Measurements from ENCODE around the gene ATP6V1A.

Gene ATP6V1A

GRCh38 chr3:113747283-113748046 is 630 bp downstream of the ATP6V1A start:
- no peaks in the 10 kb centered on the region for H3K9me3 ChIP-seq (ENCODE audit: control insufficient read depth, low read length)
- peak; percentile 48 for DNase-seq (ENCODE audit: low read depth)
- H3K36me3 ChIP-seq (ENCODE audit: control insufficient read depth, insufficient read depth, low read length, severe bottlenecking), result no peaks in the 10 kb centered on the region
- H3K4me3 ChIP-seq (ENCODE audit: low read length), result peak overlapping the region; percentile 92
- H3K4me1 ChIP-seq (ENCODE audit: control insufficient read depth, insufficient read depth, low read length), result peaks cover 48% of the 10 kb centered on the region
- peak overlapping the region; percentile 94 for H3K9ac ChIP-seq (ENCODE audit: low read length)
- no peaks in the 10 kb centered on the region for H3K27me3 ChIP-seq (replicated peaks; ENCODE audit: control insufficient read depth, insufficient read depth, low read length)

GRCh38 chr3:113751141-113751540 is 4.3 kb downstream of the ATP6V1A start:
- Histone ChIP-seq H3K27me3 (replicated peaks; ENCODE audit: control insufficient read depth, insufficient read depth, low read length) (no peaks in the 10 kb centered on the region), H3K36me3 (ENCODE audit: control insufficient read depth, insufficient read depth, low read length, severe bottlenecking) (no peaks in the 10 kb centered on the region), H3K9me3 (ENCODE audit: control insufficient read depth, low read length) (no peaks in the 10 kb centered on the region), H3K4me3 (ENCODE audit: low read length) (no peak overlapping the region), H3K9ac (ENCODE audit: low read length) (no peak overlapping the region), H3K4me1 (ENCODE audit: control insufficient read depth, insufficient read depth, low read length) (peaks cover 54% of the 10 kb centered on the region)
- no peak for DNase-seq (ENCODE audit: low read depth)

GRCh38 chr3:113753376-113753985 is 6.6 kb downstream of the ATP6V1A start:
- Histone ChIP-seq H3K9me3 (ENCODE audit: control insufficient read depth, low read length) (peaks cover 4% of the 10 kb centered on the region), H3K27me3 (replicated peaks; ENCODE audit: control insufficient read depth, insufficient read depth, low read length) (no peaks in the 10 kb centered on the region), H3K9ac (ENCODE audit: low read length) (no peak overlapping the region), H3K36me3 (ENCODE audit: control insufficient read depth, insufficient read depth, low read length, severe bottlenecking) (peaks cover 11% of the 10 kb centered on the region), H3K4me1 (ENCODE audit: control insufficient read depth, insufficient read depth, low read length) (peaks cover 48% of the 10 kb centered on the region), H3K4me3 (ENCODE audit: low read length) (no peak overlapping the region)
- DNase-seq (ENCODE audit: low read depth), result no peak

DNA sequence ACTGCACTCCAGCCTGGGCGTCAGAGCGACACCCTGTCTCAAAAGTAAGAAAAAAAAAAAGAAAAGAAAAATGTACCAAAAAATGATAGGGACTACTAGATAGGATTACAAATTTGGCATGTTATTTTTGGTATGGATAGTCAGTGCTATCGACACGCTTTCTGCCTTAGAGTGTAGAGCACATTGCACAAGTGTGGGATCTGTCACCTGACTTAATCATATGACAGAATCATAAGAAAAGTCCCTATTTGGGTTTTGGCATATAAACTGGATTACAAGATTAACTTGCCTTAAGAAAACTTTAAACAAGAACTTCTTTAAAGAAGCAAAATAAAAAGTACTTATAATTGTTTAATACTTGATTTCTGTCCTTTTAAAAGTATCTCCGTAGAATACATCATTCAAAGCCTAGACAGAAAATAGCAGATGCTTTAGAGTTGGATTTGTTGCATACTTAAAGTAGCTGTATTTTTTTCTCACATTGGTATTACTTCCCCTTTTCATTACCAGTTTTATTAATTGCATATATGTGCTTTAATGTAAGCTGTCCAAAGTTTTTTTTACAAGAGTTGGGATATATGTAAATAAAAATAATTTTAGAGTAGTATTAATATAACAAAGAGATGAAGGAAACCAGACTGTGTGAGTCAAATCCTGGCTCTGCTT is 7.8 kb downstream of the ATP6V1A start:
- DNase-seq (ENCODE audit: low read depth), result no peak

DNA sequence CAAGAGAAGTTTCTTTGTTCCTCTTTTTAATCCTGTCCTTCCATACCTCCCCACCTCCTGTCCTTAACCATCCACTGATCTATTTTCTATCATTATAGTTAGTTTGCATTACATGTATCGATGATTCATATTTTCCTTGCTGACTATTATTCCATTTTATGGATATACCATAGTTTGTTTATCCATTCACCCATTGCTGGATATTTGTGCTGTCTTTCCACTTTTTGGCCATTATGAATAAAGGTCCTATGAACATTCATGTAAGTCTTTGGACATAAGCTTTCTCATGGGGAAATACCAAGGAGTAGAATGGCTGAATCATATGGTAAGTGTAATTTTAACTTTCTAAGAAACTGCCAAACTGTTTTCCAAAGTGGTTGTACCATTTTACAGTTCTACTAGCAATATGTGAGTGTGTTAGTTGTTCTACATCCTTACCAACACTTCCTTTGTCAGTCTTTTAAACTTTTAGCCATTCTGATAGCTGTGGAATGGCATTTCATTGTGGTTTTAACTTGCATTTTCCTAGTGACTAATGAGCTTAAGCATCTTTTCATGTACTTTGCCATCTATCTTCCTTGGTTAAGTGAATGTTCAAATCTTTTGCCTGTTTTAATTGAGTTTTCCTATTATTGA is 11.7 kb downstream of the ATP6V1A start:
- H3K4me3 ChIP-seq (ENCODE audit: low read length), result no peak overlapping the region
- H3K36me3 ChIP-seq (ENCODE audit: control insufficient read depth, insufficient read depth, low read length, severe bottlenecking), result peaks cover 11% of the 10 kb centered on the region
- H3K9me3 ChIP-seq (ENCODE audit: control insufficient read depth, low read length), result peaks cover 7% of the 10 kb centered on the region

More for the DNA sequence above, 7.8 kb downstream of the ATP6V1A start:
- Histone ChIP-seq H3K4me1 (ENCODE audit: control insufficient read depth, insufficient read depth, low read length) (peaks cover 37% of the 10 kb centered on the region), H3K27me3 (replicated peaks; ENCODE audit: control insufficient read depth, insufficient read depth, low read length) (no peaks in the 10 kb centered on the region), H3K9me3 (ENCODE audit: control insufficient read depth, low read length) (peaks cover 7% of the 10 kb centered on the region), H3K9ac (ENCODE audit: low read length) (peak overlapping the region; percentile 39), H3K4me3 (ENCODE audit: low read length) (no peak overlapping the region), H3K36me3 (ENCODE audit: control insufficient read depth, insufficient read depth, low read length, severe bottlenecking) (peaks cover 11% of the 10 kb centered on the region)

DNA sequence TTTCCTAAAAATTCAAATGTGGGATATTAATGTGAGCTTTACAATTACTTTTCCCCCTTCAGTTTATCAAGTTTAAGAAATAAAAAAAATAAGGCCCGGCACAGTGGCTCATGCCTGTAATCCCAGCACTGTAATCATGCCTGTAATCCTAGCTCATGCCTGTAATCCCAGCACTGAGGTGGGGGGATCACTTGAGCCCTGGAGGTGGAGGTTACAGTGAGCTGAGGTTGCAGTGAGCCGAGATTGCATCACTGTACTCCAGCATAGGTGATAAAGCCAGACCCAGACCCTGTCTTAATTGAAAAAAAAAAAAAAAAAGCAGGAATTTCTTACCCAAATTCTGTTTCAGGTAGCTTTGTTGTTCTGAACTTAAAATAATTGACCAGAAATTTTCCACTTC is 17.9 kb downstream of the ATP6V1A start:
- H3K36me3 ChIP-seq (ENCODE audit: control insufficient read depth, insufficient read depth, low read length, severe bottlenecking), result no peaks in the 10 kb centered on the region
- H3K9me3 ChIP-seq (ENCODE audit: control insufficient read depth, low read length), result no peaks in the 10 kb centered on the region
- peaks cover 15% of the 10 kb centered on the region for H3K4me1 ChIP-seq (ENCODE audit: control insufficient read depth, insufficient read depth, low read length)
- H3K27me3 ChIP-seq (replicated peaks; ENCODE audit: control insufficient read depth, insufficient read depth, low read length), result no peaks in the 10 kb centered on the region
- H3K9ac ChIP-seq (ENCODE audit: low read length), result no peak overlapping the region
- DNase-seq (ENCODE audit: low read depth), result no peak
- no peak overlapping the region for H3K4me3 ChIP-seq (ENCODE audit: low read length)

More for the DNA sequence above, 11.7 kb downstream of the ATP6V1A start:
- no peak for DNase-seq (ENCODE audit: low read depth)
- Histone ChIP-seq H3K27me3 (replicated peaks; ENCODE audit: control insufficient read depth, insufficient read depth, low read length) (no peaks in the 10 kb centered on the region), H3K4me1 (ENCODE audit: control insufficient read depth, insufficient read depth, low read length) (peaks cover 21% of the 10 kb centered on the region), H3K9ac (ENCODE audit: low read length) (no peak overlapping the region)

GRCh38 chr3:113769551-113769950 is 22.7 kb downstream of the ATP6V1A start:
- Histone ChIP-seq H3K9ac (ENCODE audit: low read length) (peak overlapping the region; percentile 46), H3K4me1 (ENCODE audit: control insufficient read depth, insufficient read depth, low read length) (peaks cover 21% of the 10 kb centered on the region), H3K36me3 (ENCODE audit: control insufficient read depth, insufficient read depth, low read length, severe bottlenecking) (no peaks in the 10 kb centered on the region), H3K27me3 (replicated peaks; ENCODE audit: control insufficient read depth, insufficient read depth, low read length) (no peaks in the 10 kb centered on the region), H3K9me3 (ENCODE audit: control insufficient read depth, low read length) (no peaks in the 10 kb centered on the region), H3K4me3 (ENCODE audit: low read length) (peak overlapping the region; percentile 44)
- DNase-seq (ENCODE audit: low read depth), result peak; percentile 76

DNA sequence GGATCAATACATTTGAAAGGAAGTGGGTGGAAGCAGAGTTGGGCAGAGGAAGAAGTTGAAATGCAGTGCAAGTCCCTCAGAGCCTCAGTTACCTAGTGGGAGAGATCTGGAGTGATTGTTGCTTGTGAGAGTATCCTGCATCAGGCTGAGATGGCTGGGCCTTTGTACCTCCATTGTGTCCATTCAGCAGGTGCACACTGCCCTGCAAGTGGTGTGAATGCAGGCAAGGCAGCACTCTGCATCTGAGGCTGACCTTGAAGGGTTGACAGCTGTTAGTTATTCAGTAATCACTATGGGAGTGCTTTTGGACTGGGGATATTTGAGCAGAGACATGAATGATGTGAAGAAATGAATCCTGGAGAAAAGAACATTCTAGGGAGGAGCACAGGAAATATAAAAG is 25.2 kb downstream of the ATP6V1A start:
- Histone ChIP-seq H3K27me3 (replicated peaks; ENCODE audit: control insufficient read depth, insufficient read depth, low read length) (no peaks in the 10 kb centered on the region), H3K4me3 (ENCODE audit: low read length) (no peak overlapping the region), H3K9ac (ENCODE audit: low read length) (no peak overlapping the region), H3K36me3 (ENCODE audit: control insufficient read depth, insufficient read depth, low read length, severe bottlenecking) (no peaks in the 10 kb centered on the region), H3K4me1 (ENCODE audit: control insufficient read depth, insufficient read depth, low read length) (peaks cover 21% of the 10 kb centered on the region), H3K9me3 (ENCODE audit: control insufficient read depth, low read length) (no peaks in the 10 kb centered on the region)
- DNase-seq (ENCODE audit: low read depth), result no peak

DNA sequence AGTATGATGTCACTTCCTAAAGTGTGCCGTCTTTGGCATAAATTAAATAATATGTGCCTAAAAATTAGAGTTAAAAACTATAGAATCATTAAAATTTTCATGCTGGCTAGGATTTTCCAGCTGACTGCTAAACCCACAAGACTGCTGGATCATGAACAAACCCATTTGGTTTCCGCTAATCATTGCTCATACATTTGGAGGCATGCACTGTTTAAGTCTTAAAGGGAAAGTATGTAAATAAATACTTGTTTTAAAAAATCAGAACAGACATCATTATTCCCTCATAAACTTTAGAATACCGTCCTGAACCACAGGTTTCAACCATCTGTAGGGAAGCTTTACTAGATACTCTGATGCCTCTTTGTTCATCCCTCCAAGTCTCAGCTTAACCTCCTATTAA is 26.5 kb downstream of the ATP6V1A start:
- H3K36me3 ChIP-seq (ENCODE audit: control insufficient read depth, insufficient read depth, low read length, severe bottlenecking), result no peaks in the 10 kb centered on the region
- H3K9me3 ChIP-seq (ENCODE audit: control insufficient read depth, low read length), result no peaks in the 10 kb centered on the region
- DNase-seq (ENCODE audit: low read depth), result peak; percentile 55
- H3K27me3 ChIP-seq (replicated peaks; ENCODE audit: control insufficient read depth, insufficient read depth, low read length), result no peaks in the 10 kb centered on the region
- H3K4me3 ChIP-seq (ENCODE audit: low read length), result no peak overlapping the region
- H3K4me1 ChIP-seq (ENCODE audit: control insufficient read depth, insufficient read depth, low read length), result peaks cover 13% of the 10 kb centered on the region
- H3K9ac ChIP-seq (ENCODE audit: low read length), result no peak overlapping the region

DNA sequence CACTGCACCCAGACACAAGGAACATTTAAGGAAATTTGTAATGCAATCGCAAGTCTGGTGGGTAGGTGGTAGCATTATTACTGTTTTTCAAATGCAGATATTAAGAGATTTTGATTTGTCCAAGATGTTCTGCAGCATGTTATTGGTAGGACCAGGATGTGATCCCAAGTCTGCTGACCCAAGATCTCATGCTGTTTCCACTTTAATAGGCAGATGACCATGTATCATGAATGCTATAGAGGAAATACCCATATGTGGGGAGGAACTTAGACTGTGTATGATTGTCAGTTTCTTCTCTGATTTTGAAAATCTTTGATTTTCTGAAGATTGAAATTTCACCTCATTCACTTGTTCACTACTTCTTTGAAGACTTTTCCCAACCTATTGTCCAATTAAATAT is 28.7 kb downstream of the ATP6V1A start:
- DNase-seq (ENCODE audit: low read depth), result no peak
- Histone ChIP-seq H3K9me3 (ENCODE audit: control insufficient read depth, low read length) (no peaks in the 10 kb centered on the region), H3K9ac (ENCODE audit: low read length) (no peak overlapping the region), H3K36me3 (ENCODE audit: control insufficient read depth, insufficient read depth, low read length, severe bottlenecking) (no peaks in the 10 kb centered on the region), H3K4me3 (ENCODE audit: low read length) (no peak overlapping the region), H3K27me3 (replicated peaks; ENCODE audit: control insufficient read depth, insufficient read depth, low read length) (no peaks in the 10 kb centered on the region), H3K4me1 (ENCODE audit: control insufficient read depth, insufficient read depth, low read length) (peaks cover 5% of the 10 kb centered on the region)

GRCh38 chr3:113776564-113776963 is 29.7 kb downstream of the ATP6V1A start:
- H3K36me3 ChIP-seq (ENCODE audit: control insufficient read depth, insufficient read depth, low read length, severe bottlenecking), result peaks cover 8% of the 10 kb centered on the region
- H3K4me1 ChIP-seq (ENCODE audit: control insufficient read depth, insufficient read depth, low read length), result peaks cover 5% of the 10 kb centered on the region
- H3K9ac ChIP-seq (ENCODE audit: low read length), result no peak overlapping the region
- H3K9me3 ChIP-seq (ENCODE audit: control insufficient read depth, low read length), result no peaks in the 10 kb centered on the region
- H3K4me3 ChIP-seq (ENCODE audit: low read length), result no peak overlapping the region
- no peak for DNase-seq (ENCODE audit: low read depth)
- no peaks in the 10 kb centered on the region for H3K27me3 ChIP-seq (replicated peaks; ENCODE audit: control insufficient read depth, insufficient read depth, low read length)

Measured in adipocyte (in vitro differentiated cells).